GM18507 (cell line): ENCODE data around the gene ELMO1.
A peak's percentile ranks its signal among the peaks of the same experiment; 100 is the strongest.
"Not testable (repeated sequence)": the region's sequence is repeated elsewhere in the genome, so short reads cannot be mapped to it uniquely, and the experiment has no call there.

Experiments
- DNase-seq: peaks from one replicate; pipeline ENCODE4 v3.0.0; 2011; ENCODE audit warnings: low read depth; ENCODE audit not compliant: insufficient read length; ENCODE audit errors: extremely low spot score
- FAIRE-seq: peaks from 2 replicates; lab custom pipeline; 2011; peaks lifted over from hg19 to GRCh38; lab: Jason Lieb, UNC

The ELMO1 gene

GRCh38 chr7:37187179-37187578 is 261.5 kb downstream of the ELMO1 start:
- DNase-seq (no peak), FAIRE-seq (no peak)

- DNase-seq (no peak), FAIRE-seq (no peak)
Observed at GRCh38 chr7:37186753-37187152, 261.9 kb downstream of the ELMO1 start.

- DNase-seq (no peak), FAIRE-seq (no peak)
Observed at GRCh38 chr7:37181550-37181932, 267.1 kb downstream of the ELMO1 start.

GRCh38 chr7:37180828-37181549 is 267.7 kb downstream of the ELMO1 start:
- FAIRE-seq (no peak), DNase-seq (no peak)

- DNase-seq, result no peak
- FAIRE-seq, result no peak
Observed at GRCh38 chr7:37176079-37176478, 272.6 kb downstream of the ELMO1 start.

GRCh38 chr7:37174460-37174859 is 274.2 kb downstream of the ELMO1 start:
- DNase-seq (no peak), FAIRE-seq (no peak)

- no peak for FAIRE-seq
- DNase-seq, result no peak
Observed at GRCh38 chr7:37173670-37174069, 275.0 kb downstream of the ELMO1 start.

GRCh38 chr7:37162106-37162505 is 286.6 kb downstream of the ELMO1 start:
- DNase-seq (no peak), FAIRE-seq (peak; percentile 21)

- no peak for FAIRE-seq
Observed at GRCh38 chr7:37160656-37161055, 288.0 kb downstream of the ELMO1 start.

GRCh38 chr7:37153376-37153775 is 295.3 kb downstream of the ELMO1 start:
- no peak for DNase-seq
- FAIRE-seq, result no peak

More at GRCh38 chr7:37160656-37161055, 288.0 kb downstream of the ELMO1 start:
- DNase-seq, result no peak

- no peak for FAIRE-seq
- DNase-seq, result no peak
Observed at GRCh38 chr7:37151741-37152413, 296.8 kb downstream of the ELMO1 start.

- FAIRE-seq (no peak), DNase-seq (no peak)
Observed at GRCh38 chr7:37150856-37151255, 297.8 kb downstream of the ELMO1 start.

GRCh38 chr7:37150180-37150579 is 298.5 kb downstream of the ELMO1 start:
- no peak for DNase-seq
- FAIRE-seq, result no peak

GRCh38 chr7:37149773-37150124 is 298.9 kb downstream of the ELMO1 start:
- DNase-seq (no peak), FAIRE-seq (no peak)

GRCh38 chr7:37149051-37149772 is 299.5 kb downstream of the ELMO1 start:
- FAIRE-seq, result no peak

GRCh38 chr7:37145682-37146081 is 303.0 kb downstream of the ELMO1 start:
- FAIRE-seq, result no peak
- no peak for DNase-seq

More at GRCh38 chr7:37149051-37149772, 299.5 kb downstream of the ELMO1 start:
- no peak for DNase-seq

- no peak for DNase-seq
- FAIRE-seq, result no peak
Observed at GRCh38 chr7:37144423-37144822, 304.2 kb downstream of the ELMO1 start.

GRCh38 chr7:37142958-37143357 is 305.7 kb downstream of the ELMO1 start:
- FAIRE-seq (no peak), DNase-seq (no peak)

- DNase-seq (no peak), FAIRE-seq (no peak)
Observed at GRCh38 chr7:37141742-37142141, 306.9 kb downstream of the ELMO1 start.

- not testable (repeated sequence) for FAIRE-seq
Observed at GRCh38 chr7:37133902-37134301, 314.8 kb downstream of the ELMO1 start.

GRCh38 chr7:37131855-37132254 is 316.8 kb downstream of the ELMO1 start:
- no peak for DNase-seq
- FAIRE-seq, result no peak

More at GRCh38 chr7:37133902-37134301, 314.8 kb downstream of the ELMO1 start:
- not testable (repeated sequence) for DNase-seq
